Measurements from ENCODE around the gene ZNF593OS.

Gene ZNF593OS

GRCh38 chr1:26171084-26172072, at the start of gene ZNF593OS:
TSS of gene ZNF593OS (minus strand) at chr1:26171832. CDS start at chr1:26171661, 171 bp downstream.
- no peak for DNase-seq (ENCODE audit: low read depth in 2 of 2)

GRCh38 chr1:26221094-26221493, 49.5 kb upstream of the ZNF593OS start:
- no peak for DNase-seq (ENCODE audit: low read depth in 2 of 2)

- DNase-seq (ENCODE audit: low read depth in 2 of 2): no peak
Measured at GRCh38 chr1:26220199-26220912, 48.7 kb upstream of the ZNF593OS start.

GRCh38 chr1:26218906-26219494, 47.4 kb upstream of the ZNF593OS start:
- DNase-seq (ENCODE audit: low read depth in 2 of 2): no peak

GRCh38 chr1:26215246-26215645, 43.6 kb upstream of the ZNF593OS start:
- DNase-seq (ENCODE audit: low read depth in 2 of 2): no peak

DNA sequence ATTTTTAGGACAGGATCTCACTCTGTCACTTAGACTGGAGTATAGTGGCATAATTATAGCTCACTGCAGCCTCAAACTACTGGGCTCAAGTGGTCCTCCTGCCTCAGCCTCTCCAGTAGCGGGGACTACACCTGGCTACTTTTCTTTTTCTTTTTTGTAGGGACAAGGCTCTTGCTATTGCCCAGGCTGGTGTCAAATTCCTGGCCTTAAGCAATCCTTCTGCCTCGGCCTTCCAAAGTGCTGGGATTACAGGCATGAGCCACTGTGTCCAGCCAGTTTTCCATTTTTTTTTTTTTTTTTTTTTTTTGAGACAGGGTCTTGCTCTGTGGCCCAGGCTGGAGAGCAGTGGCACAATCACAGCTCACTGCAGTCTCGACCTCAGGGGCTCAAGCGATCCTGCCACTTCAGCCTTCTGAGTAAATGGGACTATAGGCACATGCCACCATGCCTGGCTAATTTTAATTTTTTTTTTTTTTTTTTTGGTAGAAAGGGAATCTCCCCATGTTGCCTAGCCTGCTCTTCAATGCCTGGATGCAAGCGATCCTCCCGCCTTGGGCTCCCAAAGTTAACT, 41.8 kb upstream of the ZNF593OS start:
- DNase-seq (ENCODE audit: low read depth in 2 of 2): no peak

DNA sequence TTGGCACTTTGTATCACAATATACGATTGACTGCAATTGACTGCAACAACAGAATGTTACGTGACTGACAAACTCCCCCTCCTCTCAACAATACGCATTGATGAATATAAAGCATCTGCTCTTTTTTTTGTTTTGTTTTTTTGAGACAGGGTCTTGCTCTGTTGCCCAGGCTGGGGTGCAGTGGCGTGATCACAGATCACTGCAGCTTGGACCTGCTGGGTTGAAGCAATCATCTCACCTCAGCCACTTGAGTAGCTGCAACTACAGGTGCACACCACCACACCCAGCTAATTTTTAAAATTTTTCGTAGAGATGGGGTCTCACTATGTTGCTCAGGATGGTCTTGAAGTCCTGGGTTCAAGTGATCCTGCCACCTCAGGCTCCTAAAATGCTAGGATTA, 41.1 kb upstream of the ZNF593OS start:
- no peak for DNase-seq (ENCODE audit: low read depth in 2 of 2)

DNA sequence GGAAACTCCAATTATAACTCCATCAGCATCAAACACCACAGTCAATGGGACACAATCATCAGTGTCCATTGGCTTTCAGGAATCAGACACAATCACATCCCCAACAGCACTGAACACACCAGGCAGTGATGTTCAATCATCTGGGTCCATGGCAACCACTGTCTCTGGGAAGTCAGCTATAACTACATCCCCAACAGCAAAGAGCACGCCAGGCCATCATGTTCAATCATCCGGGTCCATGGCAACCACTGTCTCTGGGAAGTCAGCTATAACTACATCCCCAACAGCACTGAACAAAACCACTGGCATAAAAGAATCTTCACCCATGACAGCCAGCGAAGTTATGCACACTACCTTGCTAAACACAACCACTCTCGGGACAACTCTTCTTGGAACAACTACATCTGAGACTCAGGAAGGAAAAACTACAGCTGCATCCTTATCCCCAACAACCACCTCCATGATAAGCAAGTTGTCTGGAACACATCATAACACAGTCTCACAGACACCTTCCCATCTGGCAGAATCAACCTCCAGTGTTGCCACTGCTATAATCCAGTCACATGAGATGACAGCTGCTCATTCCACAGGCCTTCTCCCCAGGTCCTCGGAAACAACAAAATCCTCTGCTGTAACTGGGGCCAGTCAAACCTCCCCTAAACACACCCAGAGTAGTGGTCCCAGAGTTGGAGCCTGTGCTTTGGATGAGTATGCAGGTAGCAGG, 38.7 kb upstream of the ZNF593OS start:
- no peak for DNase-seq (ENCODE audit: low read depth in 2 of 2)

- DNase-seq (ENCODE audit: low read depth in 2 of 2): no peak
Measured at GRCh38 chr1:26203642-26204318, 32.1 kb upstream of the ZNF593OS start.

DNA sequence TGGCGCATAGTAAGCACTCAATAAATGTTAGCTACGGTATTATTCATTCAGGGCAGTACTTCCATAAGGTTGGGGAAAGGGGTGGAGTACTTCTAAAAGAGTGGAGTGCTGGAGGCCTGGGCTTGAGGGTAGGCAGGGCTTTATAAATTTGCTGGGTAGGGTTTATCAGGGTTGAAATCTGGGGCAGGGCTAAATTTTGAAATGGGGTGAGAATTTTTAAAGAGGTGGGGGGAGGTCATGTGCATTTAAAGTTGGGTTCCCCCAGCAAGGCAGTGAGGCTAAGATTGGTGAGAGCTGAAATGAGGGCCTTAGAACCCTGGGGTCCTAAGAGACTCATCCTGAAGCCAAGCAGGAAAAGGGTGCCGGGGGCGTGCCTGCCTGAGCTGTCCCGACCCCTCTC, 28.8 kb upstream of the ZNF593OS start:
- DNase-seq (ENCODE audit: low read depth in 2 of 2): no peak

GRCh38 chr1:26197813-26198212, 26.2 kb upstream of the ZNF593OS start:
- DNase-seq (ENCODE audit: low read depth in 2 of 2): no peak

DNA sequence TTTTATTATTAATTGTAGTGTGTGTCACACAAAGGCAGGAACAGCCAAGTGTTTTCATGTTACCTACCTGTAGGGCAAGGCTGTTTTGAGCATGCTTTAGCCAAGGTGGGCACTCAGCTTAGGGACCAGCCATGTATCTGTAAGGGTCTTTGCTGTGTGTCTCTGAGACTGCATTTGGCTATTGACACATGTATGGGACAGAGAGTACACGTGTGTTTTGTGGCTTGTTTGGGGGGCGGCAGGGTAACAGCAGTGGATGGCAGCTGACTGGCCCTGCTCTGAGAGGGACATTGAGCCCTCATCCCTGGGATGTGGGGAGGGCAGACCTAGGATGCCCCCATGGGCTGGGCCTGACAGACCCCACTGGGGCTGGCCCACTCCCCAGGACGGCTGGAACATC, 25.7 kb upstream of the ZNF593OS start:
- no peak for DNase-seq (ENCODE audit: low read depth in 2 of 2)

- no peak for DNase-seq (ENCODE audit: low read depth in 2 of 2)
Measured at GRCh38 chr1:26195805-26196204, 24.2 kb upstream of the ZNF593OS start.

DNA sequence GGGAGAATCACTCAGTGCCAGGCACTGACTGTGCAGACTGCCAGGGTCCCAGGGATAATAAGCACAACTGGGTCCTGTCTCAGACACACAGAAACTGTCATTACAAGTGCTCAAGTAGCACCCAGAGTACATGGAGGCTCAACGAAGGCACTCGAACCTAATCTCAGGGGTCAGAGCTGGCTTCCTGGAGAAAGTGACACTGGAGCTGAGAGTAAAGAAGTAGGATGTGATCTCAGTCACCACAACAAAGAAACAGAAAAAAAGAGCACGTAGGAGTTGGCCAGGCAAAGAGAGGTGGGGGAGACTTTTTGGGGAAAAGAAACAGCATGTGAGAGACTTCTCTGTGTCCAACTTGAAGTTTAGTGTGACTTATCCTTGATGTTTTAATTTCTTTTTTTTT, 20.1 kb upstream of the ZNF593OS start:
- DNase-seq (ENCODE audit: low read depth in 2 of 2): no peak

- DNase-seq (ENCODE audit: low read depth in 2 of 2): no peak
Measured at GRCh38 chr1:26190373-26190987, 18.8 kb upstream of the ZNF593OS start, which contains the start of gene CATSPER4. TSS of gene CATSPER4 (plus strand) at chr1:26190602. CDS start at chr1:26190628, 26 bp downstream.

GRCh38 chr1:26189751-26190275, 18.2 kb upstream of the ZNF593OS start:
- no peak for DNase-seq (ENCODE audit: low read depth in 2 of 2)

DNA sequence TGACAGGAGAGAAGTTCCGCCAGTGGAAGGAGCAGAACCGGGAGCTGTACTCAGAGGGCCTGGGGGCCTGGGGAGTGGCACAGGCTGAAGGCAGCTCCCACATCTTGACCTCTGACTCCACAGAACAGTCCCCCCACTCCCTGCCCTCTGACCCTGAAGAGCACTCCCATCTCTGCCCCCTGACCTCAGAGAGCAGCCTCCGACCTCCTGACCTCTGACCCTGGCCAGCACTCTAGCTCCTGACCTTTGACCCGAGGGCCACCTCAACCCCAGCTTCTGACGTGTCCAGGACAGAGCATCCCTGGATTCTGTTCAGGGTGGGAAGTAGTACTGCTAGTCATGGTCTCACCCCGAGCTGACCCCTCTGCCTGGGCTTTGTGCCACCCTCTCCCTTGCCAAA, 17.7 kb upstream of the ZNF593OS start:
- DNase-seq (ENCODE audit: low read depth in 2 of 2): no peak

DNA sequence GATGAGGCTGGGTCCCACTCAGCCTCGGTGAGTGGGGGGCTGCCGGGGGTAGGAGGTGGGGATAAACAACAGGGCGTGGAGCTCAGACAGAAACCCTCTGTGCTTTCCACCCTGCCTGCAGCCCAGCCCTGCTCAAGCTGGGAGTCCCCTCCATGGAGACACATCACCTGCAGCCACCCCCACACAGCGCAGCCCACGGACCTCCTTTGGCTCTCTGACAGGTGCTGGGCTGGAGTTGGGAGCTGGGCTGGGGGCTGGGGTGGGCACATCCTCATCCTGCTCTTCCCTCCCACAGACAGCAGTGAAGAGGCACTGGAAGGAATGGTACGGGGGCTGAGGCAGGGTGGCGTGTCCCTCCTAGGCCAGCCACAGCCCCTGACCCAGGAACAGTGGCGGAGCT, 16.8 kb upstream of the ZNF593OS start:
- DNase-seq (ENCODE audit: low read depth in 2 of 2): no peak

DNA sequence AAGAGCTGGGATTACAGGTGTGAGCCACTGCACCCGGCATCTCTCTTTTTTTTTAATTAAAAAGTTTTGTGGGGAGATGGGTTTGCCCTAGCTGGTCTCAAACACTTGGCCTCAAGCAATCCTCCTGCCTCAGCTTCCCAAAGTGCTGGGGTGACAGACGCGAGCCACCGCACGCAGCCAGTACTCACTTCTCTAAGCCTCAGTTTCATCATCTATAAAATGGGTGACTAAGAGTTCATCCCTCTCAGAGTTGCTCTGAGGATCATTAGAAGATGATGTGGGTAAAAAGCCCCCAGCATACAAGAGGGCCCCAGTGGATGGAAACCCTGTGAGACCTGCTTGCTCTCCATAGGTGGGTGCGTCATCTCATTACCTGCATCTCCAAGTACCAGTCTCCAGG, 16.2 kb upstream of the ZNF593OS start:
- DNase-seq (ENCODE audit: low read depth in 2 of 2): no peak

- DNase-seq (ENCODE audit: low read depth in 2 of 2): no peak
Measured at GRCh38 chr1:26184883-26185282, 13.3 kb upstream of the ZNF593OS start.
